Central memory CD8-positive, alpha-beta T cell (primary cell): ENCODE measurements around the gene TAS2R46.
"Not testable (repeated sequence)": the region's sequence is repeated elsewhere in the genome, so short reads cannot be mapped to it uniquely, and the experiment has no call there.

ENCODE experiments used
- ATAC-seq: fragments of 150-1000 bp; cut with Tn5 transposase; replicated peaks from 2 replicates; pipeline ENCODE4 v1.10.0; 2022; ENCODE audit warnings: mild to moderate bottlenecking, moderate FRiP score, moderate number of reproducible peaks; ENCODE audit not compliant: poor library complexity, severe bottlenecking; ENCODE audit errors: extremely low read depth
- DNase-seq, 2 donors: peaks; one replicate each; pipeline ENCODE4 v3.0.0; 2021; ENCODE audit warnings: low spot score in 2 of 2
- H3K27ac Mint-ChIP-seq: one replicate; pipeline ENCODE4 v1.8.0; 2022; ENCODE audit warnings: low read depth, mild to moderate bottlenecking, moderate library complexity, mixed read lengths
- H3K27me3 Mint-ChIP-seq: one replicate; pipeline ENCODE4 v1.8.0; 2022; ENCODE audit warnings: mixed read lengths
- H3K36me3 Mint-ChIP-seq: one replicate; pipeline ENCODE4 v1.8.0; 2022; ENCODE audit warnings: mild to moderate bottlenecking, moderate library complexity, mixed read lengths; ENCODE audit not compliant: insufficient read depth
- H3K4me1 Mint-ChIP-seq: one replicate; pipeline ENCODE4 v1.8.0; 2022; ENCODE audit warnings: mixed read lengths
- H3K4me3 Mint-ChIP-seq: one replicate; pipeline ENCODE4 v1.8.0; 2022; ENCODE audit warnings: mild to moderate bottlenecking, moderate library complexity, mixed read lengths
- H3K9me3 Mint-ChIP-seq: one replicate; pipeline ENCODE4 v1.8.0; 2022; ENCODE audit warnings: mixed read lengths

The TAS2R46 gene

GRCh38 chr12:11070999-11071398, 8.9 kb upstream of the TAS2R46 start:
- DNase-seq (no peak), ATAC-seq (no peak)
- no peak overlapping the region for H3K4me3 Mint-ChIP-seq
- no peaks in the 10 kb centered on the region for H3K9me3 Mint-ChIP-seq
- no peaks in the 10 kb centered on the region for H3K27me3 Mint-ChIP-seq
- peaks cover 4% of the 10 kb centered on the region for H3K4me1 Mint-ChIP-seq
- H3K27ac Mint-ChIP-seq = no peak overlapping the region
- H3K36me3 Mint-ChIP-seq = no peaks in the 10 kb centered on the region

DNA sequence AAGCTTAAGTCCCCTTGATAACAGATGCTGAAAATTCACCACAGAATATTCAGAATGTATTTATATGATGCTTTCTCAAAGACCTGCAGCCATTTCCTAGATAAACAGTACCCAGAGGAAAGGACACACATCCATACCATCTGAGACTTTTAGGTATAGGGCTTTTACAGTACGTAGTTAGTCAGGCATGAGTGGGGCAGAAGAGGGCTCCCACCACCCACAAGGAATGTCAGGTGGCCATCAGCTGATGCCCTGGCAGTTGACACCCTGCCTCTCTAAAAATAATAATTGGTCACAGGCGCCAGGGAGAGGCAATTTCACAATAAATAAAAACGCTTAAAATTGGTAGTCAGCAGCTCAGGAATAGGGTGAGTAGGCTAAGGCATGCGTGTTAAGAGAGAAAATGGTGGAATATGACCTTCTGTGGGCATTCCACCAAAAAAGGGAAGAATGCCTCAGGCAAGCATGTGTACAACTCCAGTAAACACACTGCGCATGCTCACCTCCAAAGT, 7.8 kb upstream of the TAS2R46 start:
- Mint-ChIP-seq H3K36me3 (no peaks in the 10 kb centered on the region), H3K9me3 (no peaks in the 10 kb centered on the region), H3K27me3 (no peaks in the 10 kb centered on the region), H3K27ac (no peak overlapping the region), H3K4me3 (no peak overlapping the region), H3K4me1 (no peaks in the 10 kb centered on the region)
- ATAC-seq (no peak), DNase-seq (no peak)

DNA sequence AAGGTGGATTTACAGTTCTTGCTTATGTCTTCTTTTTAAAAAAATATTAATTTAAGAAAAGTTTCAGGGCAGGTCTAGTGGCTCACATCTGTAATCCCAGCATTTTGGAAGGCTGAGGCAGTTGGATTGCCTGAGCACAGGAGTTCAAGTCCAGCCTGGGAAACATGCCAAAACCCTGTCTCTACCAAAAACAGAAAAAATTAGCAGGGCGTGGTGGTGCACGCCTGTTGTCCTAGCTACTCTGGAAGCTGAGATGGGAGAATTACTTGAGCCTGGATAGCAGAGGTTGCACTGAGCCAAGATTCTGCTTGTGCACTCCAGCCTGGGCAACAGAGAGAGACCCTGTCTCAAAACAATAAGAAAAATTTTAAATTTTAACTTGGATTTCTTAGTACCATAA, 5.4 kb upstream of the TAS2R46 start:
- ATAC-seq (no peak), DNase-seq (no peak)
- Mint-ChIP-seq H3K4me1 (no peaks in the 10 kb centered on the region), H3K27me3 (no peaks in the 10 kb centered on the region), H3K9me3 (no peaks in the 10 kb centered on the region), H3K27ac (no peak overlapping the region), H3K4me3 (no peak overlapping the region), H3K36me3 (no peaks in the 10 kb centered on the region)

DNA sequence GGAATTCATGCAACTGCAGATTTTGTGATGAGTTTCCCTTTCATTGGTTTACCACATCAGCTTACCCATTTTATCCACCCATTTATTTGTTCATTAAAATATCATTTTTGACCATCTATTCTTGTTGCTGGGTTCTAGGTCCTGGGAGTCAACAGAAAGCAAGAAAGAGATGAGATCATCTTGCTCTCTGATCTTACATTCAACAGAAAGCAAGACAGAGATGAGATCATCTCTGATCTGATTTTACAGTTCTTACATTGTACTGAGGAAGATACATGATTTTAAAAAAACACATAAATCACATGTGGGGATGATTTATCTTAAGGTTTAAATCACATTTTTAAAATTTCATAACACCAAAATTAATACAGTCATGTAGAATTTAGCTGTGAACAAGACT, 2.3 kb downstream of the TAS2R46 start:
- no peak overlapping the region for H3K27ac Mint-ChIP-seq
- peaks cover 8% of the 10 kb centered on the region for H3K4me1 Mint-ChIP-seq
- DNase-seq (no peak), ATAC-seq (no peak)
- peaks cover 3% of the 10 kb centered on the region for H3K36me3 Mint-ChIP-seq
- no peaks in the 10 kb centered on the region for H3K27me3 Mint-ChIP-seq
- no peaks in the 10 kb centered on the region for H3K9me3 Mint-ChIP-seq
- H3K4me3 Mint-ChIP-seq = no peak overlapping the region

DNA sequence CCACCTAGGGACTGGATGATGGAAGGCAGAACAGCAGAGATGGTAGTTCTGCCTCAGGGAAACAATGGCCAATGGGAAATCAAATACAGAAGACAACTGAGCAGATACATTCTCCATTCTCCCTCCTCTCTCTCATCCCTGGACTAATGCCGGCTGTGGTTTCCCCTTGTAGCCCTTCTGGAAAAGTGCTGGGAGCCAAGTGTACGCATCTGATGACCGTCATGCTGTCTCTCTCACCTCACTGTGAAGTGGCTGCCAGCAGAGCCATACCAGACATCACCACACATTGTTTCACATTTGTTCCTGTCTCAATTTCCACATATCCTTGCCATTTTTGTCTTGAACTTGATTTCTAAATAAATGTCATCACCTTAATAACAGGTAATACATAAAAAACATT, 3.1 kb downstream of the TAS2R46 start:
- peaks cover 8% of the 10 kb centered on the region for H3K4me1 Mint-ChIP-seq
- ATAC-seq (no peak), DNase-seq (no peak)
- no peak overlapping the region for H3K4me3 Mint-ChIP-seq
- H3K36me3 Mint-ChIP-seq = peaks cover 3% of the 10 kb centered on the region
- H3K27ac Mint-ChIP-seq = no peak overlapping the region
- no peaks in the 10 kb centered on the region for H3K9me3 Mint-ChIP-seq
- H3K27me3 Mint-ChIP-seq = no peaks in the 10 kb centered on the region

GRCh38 chr12:11055306-11055705, 6.8 kb downstream of the TAS2R46 start:
- Mint-ChIP-seq H3K9me3 (peaks cover 6% of the 10 kb centered on the region), H3K4me1 (no peaks in the 10 kb centered on the region), H3K4me3 (no peak overlapping the region), H3K27ac (no peak overlapping the region), H3K36me3 (peaks cover 3% of the 10 kb centered on the region), H3K27me3 (no peaks in the 10 kb centered on the region)
- ATAC-seq (no peak), DNase-seq (no peak)

GRCh38 chr12:11049806-11050531, 12.1 kb downstream of the TAS2R46 start:
- H3K4me1 Mint-ChIP-seq = not testable (repeated sequence)

GRCh38 chr12:11041366-11041765, 20.7 kb downstream of the TAS2R46 start:
- not testable (repeated sequence) for H3K27ac Mint-ChIP-seq, H3K27me3 Mint-ChIP-seq, DNase-seq, H3K4me3 Mint-ChIP-seq, ATAC-seq, H3K36me3 Mint-ChIP-seq, H3K9me3 Mint-ChIP-seq
- H3K4me1 Mint-ChIP-seq = peaks cover 17% of the 10 kb centered on the region

More at GRCh38 chr12:11049806-11050531, 12.1 kb downstream of the TAS2R46 start:
- ATAC-seq, H3K4me3 Mint-ChIP-seq, H3K27me3 Mint-ChIP-seq, H3K9me3 Mint-ChIP-seq, H3K36me3 Mint-ChIP-seq, H3K27ac Mint-ChIP-seq, DNase-seq: not testable (repeated sequence)

GRCh38 chr12:11040162-11040561, 21.9 kb downstream of the TAS2R46 start:
- no peaks in the 10 kb centered on the region for H3K9me3 Mint-ChIP-seq
- H3K4me1 Mint-ChIP-seq = peaks cover 17% of the 10 kb centered on the region
- ATAC-seq (no peak), DNase-seq (no peak)
- H3K36me3 Mint-ChIP-seq = peaks cover 9% of the 10 kb centered on the region
- H3K4me3 Mint-ChIP-seq = no peak overlapping the region
- H3K27me3 Mint-ChIP-seq = no peaks in the 10 kb centered on the region
- H3K27ac Mint-ChIP-seq = no peak overlapping the region

GRCh38 chr12:11039171-11039570, 22.9 kb downstream of the TAS2R46 start:
- H3K36me3 Mint-ChIP-seq = peaks cover 7% of the 10 kb centered on the region
- DNase-seq = no peak
- peaks cover 14% of the 10 kb centered on the region for H3K4me1 Mint-ChIP-seq
- H3K4me3 Mint-ChIP-seq = no peak overlapping the region
- no peaks in the 10 kb centered on the region for H3K9me3 Mint-ChIP-seq
- no peak for ATAC-seq
- no peaks in the 10 kb centered on the region for H3K27me3 Mint-ChIP-seq
- no peak overlapping the region for H3K27ac Mint-ChIP-seq

- H3K36me3 Mint-ChIP-seq, H3K27ac Mint-ChIP-seq, ATAC-seq, DNase-seq, H3K4me3 Mint-ChIP-seq, H3K9me3 Mint-ChIP-seq, H3K27me3 Mint-ChIP-seq, H3K4me1 Mint-ChIP-seq: not testable (repeated sequence)
Observed at GRCh38 chr12:11033959-11034358, 28.1 kb downstream of the TAS2R46 start.

- DNase-seq (no peak), ATAC-seq (no peak)
- Mint-ChIP-seq H3K4me3 (no peak within 1 kb of the TSS), H3K36me3 (peaks cover 7% of the 10 kb centered on the region), H3K4me1 (no peaks in the 10 kb centered on the region), H3K27ac (no peak within 1 kb of the TSS), H3K9me3 (no peaks in the 10 kb centered on the region), H3K27me3 (no peaks in the 10 kb centered on the region)
Observed at GRCh38 chr12:11031307-11031706, 30.8 kb downstream of the TAS2R46 start, which contains the start of gene TAS2R31. Gene TAS2R31 (minus strand): TSS chr12:11031407. CDS start chr12:11031335, 72 bp downstream.

- Mint-ChIP-seq H3K27ac (no peak overlapping the region), H3K4me3 (no peak overlapping the region), H3K27me3 (no peaks in the 10 kb centered on the region), H3K4me1 (no peaks in the 10 kb centered on the region), H3K9me3 (peaks cover 6% of the 10 kb centered on the region), H3K36me3 (peaks cover 5% of the 10 kb centered on the region)
- DNase-seq (no peak), ATAC-seq (no peak)
Observed at GRCh38 chr12:11026118-11026517, 36.0 kb downstream of the TAS2R46 start.
